ENCODE measurements around the gene ARID4B.

Gene ARID4B

GRCh38 chr1:235124111-235124510, 203.9 kb downstream of the ARID4B start:
- no peak for DNase-seq

DNA sequence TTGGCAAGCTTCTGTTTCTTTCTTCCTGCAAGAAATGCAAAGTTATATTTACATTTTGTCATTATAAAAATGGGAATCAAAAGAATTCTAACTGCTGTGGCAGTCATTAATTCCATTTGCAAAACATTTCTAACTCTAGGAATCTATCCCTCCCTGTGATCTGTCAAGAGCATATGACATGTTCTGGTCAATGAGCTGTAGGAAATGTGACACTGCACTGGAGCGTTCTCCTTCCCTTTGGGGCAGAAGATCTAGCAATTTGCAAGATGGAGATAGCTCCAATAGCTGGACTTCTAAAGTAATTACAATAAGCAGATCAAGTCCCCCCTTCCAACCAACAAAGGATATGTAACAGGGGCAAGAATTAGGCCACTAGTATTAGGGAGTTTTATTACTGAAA, 205.6 kb downstream of the ARID4B start:
- no peak for DNase-seq
